ENCODE data around the gene TSC22D1. TPM values are rescaled to one million over a fixed set of nuclear protein-coding genes. Genes with fewer than 3 reads are reported as not detected.

The TSC22D1 gene
- polyA plus RNA-seq, 4 donors = 51.6 to 179 (median 86.9) TPM

DNA sequence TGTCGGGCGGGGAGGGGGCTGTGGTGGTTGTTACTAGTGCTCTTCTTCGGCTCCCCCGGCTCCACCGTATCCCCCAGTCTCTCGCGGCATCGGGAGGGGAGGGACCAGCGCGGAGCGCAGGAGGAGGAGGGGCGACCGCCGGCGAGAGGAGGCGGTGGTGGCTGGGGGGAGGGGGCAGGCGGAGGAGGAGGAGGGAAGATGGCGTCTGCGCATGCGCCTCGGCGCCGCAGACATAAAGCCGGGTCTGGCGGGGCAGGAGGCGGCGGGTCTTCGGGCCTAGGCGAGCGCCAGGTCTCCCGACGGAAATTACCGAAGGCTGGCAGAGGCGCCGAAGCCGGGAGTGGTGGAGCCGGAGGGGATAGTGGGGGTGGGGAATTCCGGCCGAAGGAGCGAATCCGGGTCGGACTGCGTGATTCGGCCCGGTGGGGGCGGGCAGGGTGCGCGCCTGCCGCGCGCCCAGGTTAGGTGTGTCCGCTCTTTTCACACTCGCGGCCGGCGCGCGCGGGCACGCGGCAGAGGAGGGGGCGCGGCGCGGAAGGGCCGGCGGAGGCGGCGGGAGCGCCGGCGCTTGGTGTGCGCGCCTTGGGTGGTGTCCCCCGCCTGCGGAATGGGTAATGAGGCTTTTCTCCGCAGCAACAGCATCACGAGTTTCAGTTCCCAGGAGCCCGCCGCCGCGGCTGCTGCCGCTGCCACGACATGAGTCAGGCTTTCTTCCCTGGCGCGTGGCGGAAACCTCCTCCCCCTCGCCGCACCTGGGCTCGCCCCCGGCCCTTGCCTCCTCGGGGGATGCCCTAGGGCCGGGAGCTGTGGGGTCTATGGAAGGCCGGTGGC lies 1.3 kb upstream of the TSC22D1 start:
- Histone ChIP-seq H3K4me1 (ENCODE audit: control insufficient read depth in 3 of 3, insufficient read depth in 2 of 3, low read depth in 1 of 3, low read length in 2 of 3) (peaks cover 7 to 16% (median 12%) of the 10 kb centered on the region in 3 donors), H3K27ac (ENCODE audit: low read depth in 1 of 3, low read length in 2 of 3) (peak overlapping the region; percentile 92 to 100 (median 93)), H3K9me3 (ENCODE audit: control insufficient read depth in 2 of 2, insufficient read depth in 1 of 2, low read depth in 1 of 2, low read length in 1 of 2) (no peaks in the 10 kb centered on the region), H3K36me3 (ENCODE audit: control insufficient read depth in 3 of 3, insufficient read depth in 2 of 3, low read depth in 1 of 3, low read length in 3 of 3) (peaks cover 0 to 21% (median 0%) of the 10 kb centered on the region in 3 donors), H3K27me3 (ENCODE audit: control insufficient read depth in 3 of 3, insufficient read depth in 3 of 3, low read length in 3 of 3) (no peaks in the 10 kb centered on the region), H3K4me3 (ENCODE audit: low read depth in 1 of 3, low read length in 3 of 3) (peak overlapping the region; percentile 87 to 98 (median 89))
- DNase-seq (peak; percentile 94 to 99), FAIRE-seq (no peak)
- WGBS, 3 donors = 1% methylated on average over 59 to 94 of the region's 94 CpGs

DNA sequence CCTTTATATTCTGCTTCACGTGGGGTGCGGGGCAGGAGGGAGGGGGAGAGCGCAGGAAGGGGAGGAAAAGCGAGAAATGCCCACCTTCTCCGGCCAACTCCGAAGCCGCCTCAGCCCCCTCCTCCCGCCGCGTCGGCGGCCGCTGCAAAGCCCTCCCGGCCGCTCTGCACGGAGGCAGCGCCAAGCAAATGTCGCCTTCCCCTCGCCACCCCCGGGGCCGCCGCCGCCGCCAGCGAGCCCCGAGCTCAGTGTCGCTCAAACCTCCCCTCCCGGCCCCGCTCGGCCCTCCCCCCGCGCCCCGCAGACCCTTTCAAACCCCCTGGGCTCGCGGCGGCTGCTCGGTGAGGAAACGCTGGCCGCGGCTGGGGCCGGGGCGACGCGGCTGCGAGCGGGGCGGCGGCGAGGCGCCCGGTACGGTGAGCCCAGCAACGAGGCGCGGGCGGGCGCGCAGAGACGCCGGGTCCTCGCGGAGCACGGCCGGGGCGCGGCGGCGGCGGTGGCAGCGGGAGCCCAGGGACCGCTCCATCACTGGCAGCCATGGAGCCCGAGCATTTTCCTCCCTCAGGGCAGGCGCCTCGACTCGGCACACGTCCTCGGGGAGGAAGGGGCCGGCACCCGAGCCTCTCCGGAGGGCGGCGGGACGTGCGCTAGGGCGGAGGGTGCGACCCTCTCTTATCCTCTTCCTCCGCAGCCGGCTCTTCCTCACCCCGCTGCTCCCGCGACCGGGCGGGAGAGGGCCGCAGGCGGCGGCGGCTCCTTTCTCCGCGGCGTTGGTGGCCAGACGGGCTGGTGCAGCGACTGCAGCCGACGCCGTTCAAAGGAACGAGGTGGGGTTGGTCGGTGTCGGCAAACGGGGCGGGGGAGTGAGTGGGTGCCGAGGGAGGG lies 463 bp upstream of the TSC22D1 start:
- Histone ChIP-seq H3K27me3 (ENCODE audit: control insufficient read depth in 3 of 3, insufficient read depth in 3 of 3, low read length in 3 of 3) (no peaks in the 10 kb centered on the region), H3K36me3 (ENCODE audit: control insufficient read depth in 3 of 3, insufficient read depth in 2 of 3, low read depth in 1 of 3, low read length in 3 of 3) (peaks cover 0 to 21% (median 0%) of the 10 kb centered on the region in 3 donors), H3K4me3 (ENCODE audit: low read depth in 1 of 3, low read length in 3 of 3) (peak overlapping the region; percentile 87 to 98 (median 89)), H3K4me1 (ENCODE audit: control insufficient read depth in 3 of 3, insufficient read depth in 2 of 3, low read depth in 1 of 3, low read length in 2 of 3) (peaks cover 7 to 16% (median 12%) of the 10 kb centered on the region in 3 donors), H3K9me3 (ENCODE audit: control insufficient read depth in 2 of 2, insufficient read depth in 1 of 2, low read depth in 1 of 2, low read length in 1 of 2) (no peaks in the 10 kb centered on the region), H3K27ac (ENCODE audit: low read depth in 1 of 3, low read length in 2 of 3) (peak overlapping the region; percentile 91 to 100 (median 93))
- FAIRE-seq = no peak
- DNase-seq = peak in 1 of 2 donors; percentile 74
- WGBS, 3 donors = 0 to 1% (median 0%) methylated on average over 38 to 111 of the region's 111 CpGs

DNA sequence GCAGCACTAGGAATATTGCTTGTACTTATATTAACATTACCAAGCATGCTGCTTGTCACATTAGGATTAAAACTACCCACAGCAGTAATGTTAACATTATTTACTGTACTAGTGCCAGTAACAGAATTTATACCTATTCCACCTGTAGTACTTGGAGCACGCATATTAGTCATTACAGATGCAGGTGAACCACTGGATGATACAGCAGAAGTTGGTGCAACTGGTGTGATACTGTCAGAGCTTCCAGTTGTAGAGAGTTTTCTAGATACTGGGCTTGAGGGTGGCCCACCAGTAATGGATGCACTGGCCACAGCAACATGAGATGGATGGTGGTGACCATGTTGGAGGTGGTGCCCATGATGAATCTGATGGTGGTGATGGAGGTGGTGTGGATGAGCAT lies 1.1 kb downstream of the TSC22D1 start:
- H3K27ac ChIP-seq (ENCODE audit: low read depth in 1 of 3, low read length in 2 of 3) = peak overlapping the region in 2 of 3 donors; percentile 90 to 93
- FAIRE-seq = no peak
- no peak for DNase-seq

DNA sequence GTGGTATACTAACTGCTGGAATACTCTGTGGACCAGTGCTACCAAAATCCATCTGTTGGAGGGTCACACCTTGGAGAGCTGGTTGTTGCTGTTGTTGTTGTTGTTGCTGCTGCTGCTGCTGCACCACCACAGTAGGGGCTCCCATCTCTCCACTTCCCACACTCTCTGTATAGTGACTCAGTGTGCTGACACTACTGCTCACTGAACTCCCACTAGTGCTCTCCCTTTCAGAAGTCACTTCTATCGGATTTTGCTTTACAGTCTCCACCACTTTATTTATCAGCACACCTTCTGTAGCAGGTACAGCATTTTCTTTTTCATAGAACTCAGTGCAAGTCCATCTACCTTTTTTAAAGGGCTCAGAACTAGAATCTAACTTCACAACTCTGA lies 1.7 kb downstream of the TSC22D1 start:
- Histone ChIP-seq H3K4me1 (ENCODE audit: control insufficient read depth in 3 of 3, insufficient read depth in 2 of 3, low read depth in 1 of 3, low read length in 2 of 3) (peaks cover 7 to 16% (median 12%) of the 10 kb centered on the region in 3 donors), H3K27me3 (ENCODE audit: control insufficient read depth in 3 of 3, insufficient read depth in 3 of 3, low read length in 3 of 3) (no peaks in the 10 kb centered on the region), H3K36me3 (ENCODE audit: control insufficient read depth in 3 of 3, insufficient read depth in 2 of 3, low read depth in 1 of 3, low read length in 3 of 3) (peaks cover 0 to 24% (median 0%) of the 10 kb centered on the region in 3 donors), H3K9me3 (ENCODE audit: control insufficient read depth in 2 of 2, insufficient read depth in 1 of 2, low read depth in 1 of 2, low read length in 1 of 2) (no peaks in the 10 kb centered on the region), H3K4me3 (ENCODE audit: low read depth in 1 of 3, low read length in 3 of 3) (peak overlapping the region in 2 of 3 donors; percentile 17 to 98), H3K27ac (ENCODE audit: low read depth in 1 of 3, low read length in 2 of 3) (peak overlapping the region in 1 of 3 donors; percentile 90)
- 8 to 51% (median 38%) methylated on average over 1 of the region's 1 CpG for WGBS, 3 donors
- DNase-seq (no peak), FAIRE-seq (no peak)

More for the DNA sequence above, 1.1 kb downstream of the TSC22D1 start:
- peaks cover 0 to 24% (median 0%) of the 10 kb centered on the region in 3 donors for H3K36me3 ChIP-seq (ENCODE audit: control insufficient read depth in 3 of 3, insufficient read depth in 2 of 3, low read depth in 1 of 3, low read length in 3 of 3)
- no peaks in the 10 kb centered on the region for H3K9me3 ChIP-seq (ENCODE audit: control insufficient read depth in 2 of 2, insufficient read depth in 1 of 2, low read depth in 1 of 2, low read length in 1 of 2)
- H3K27me3 ChIP-seq (ENCODE audit: control insufficient read depth in 3 of 3, insufficient read depth in 3 of 3, low read length in 3 of 3) = no peaks in the 10 kb centered on the region
- WGBS, 3 donors = 58 to 80% (median 69%) methylated on average over 1 of the region's 1 CpG
- H3K4me1 ChIP-seq (ENCODE audit: control insufficient read depth in 3 of 3, insufficient read depth in 2 of 3, low read depth in 1 of 3, low read length in 2 of 3) = peaks cover 7 to 16% (median 12%) of the 10 kb centered on the region in 3 donors
- peak overlapping the region in 2 of 3 donors; percentile 89 to 98 for H3K4me3 ChIP-seq (ENCODE audit: low read depth in 1 of 3, low read length in 3 of 3)

DNA sequence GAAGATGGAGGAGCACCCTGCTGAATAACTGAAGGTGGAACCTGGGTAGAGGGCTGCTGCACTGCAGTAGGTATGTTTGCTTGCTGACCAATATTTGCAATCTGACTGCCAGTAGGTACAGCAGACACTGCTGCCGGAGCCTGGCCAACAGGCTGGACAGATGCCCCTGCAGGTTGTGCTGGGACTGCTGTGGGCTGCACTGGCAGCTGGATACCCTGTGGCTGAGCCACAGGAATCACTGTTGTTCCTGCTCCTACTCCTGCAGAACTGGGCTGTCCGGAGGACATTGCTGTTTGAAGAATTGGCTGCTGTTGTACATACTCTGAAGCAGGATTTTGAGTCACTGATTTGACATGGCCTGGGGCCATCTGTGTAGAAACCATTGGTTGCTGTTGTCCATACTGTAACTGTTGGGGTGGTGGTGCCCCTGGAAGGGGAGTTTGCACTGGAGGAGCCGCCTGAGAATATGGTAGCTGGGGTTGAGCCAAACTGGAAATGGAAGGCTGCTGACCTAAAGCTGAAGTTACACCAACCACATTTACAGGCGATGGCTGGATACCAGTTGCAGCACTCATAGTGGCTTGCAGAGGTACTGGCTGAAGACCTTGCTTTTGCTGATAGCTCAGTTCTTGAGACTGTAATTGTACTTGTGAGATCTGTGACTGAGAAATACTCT lies 2.2 kb downstream of the TSC22D1 start:
- Histone ChIP-seq H3K9me3 (ENCODE audit: control insufficient read depth in 2 of 2, insufficient read depth in 1 of 2, low read depth in 1 of 2, low read length in 1 of 2) (no peaks in the 10 kb centered on the region), H3K27me3 (ENCODE audit: control insufficient read depth in 3 of 3, insufficient read depth in 3 of 3, low read length in 3 of 3) (no peaks in the 10 kb centered on the region), H3K4me3 (ENCODE audit: low read depth in 1 of 3, low read length in 3 of 3) (peak overlapping the region in 2 of 3 donors; percentile 17 to 98), H3K4me1 (ENCODE audit: control insufficient read depth in 3 of 3, insufficient read depth in 2 of 3, low read depth in 1 of 3, low read length in 2 of 3) (peaks cover 7 to 16% (median 12%) of the 10 kb centered on the region in 3 donors), H3K36me3 (ENCODE audit: control insufficient read depth in 3 of 3, insufficient read depth in 2 of 3, low read depth in 1 of 3, low read length in 3 of 3) (peaks cover 0 to 24% (median 0%) of the 10 kb centered on the region in 3 donors), H3K27ac (ENCODE audit: low read depth in 1 of 3, low read length in 2 of 3) (peak overlapping the region in 1 of 3 donors; percentile 90)
- WGBS, 3 donors = 61 to 72% (median 71%) methylated on average over 4 of the region's 4 CpGs
- peak; percentile 46 to 71 for DNase-seq
- FAIRE-seq = no peak

DNA sequence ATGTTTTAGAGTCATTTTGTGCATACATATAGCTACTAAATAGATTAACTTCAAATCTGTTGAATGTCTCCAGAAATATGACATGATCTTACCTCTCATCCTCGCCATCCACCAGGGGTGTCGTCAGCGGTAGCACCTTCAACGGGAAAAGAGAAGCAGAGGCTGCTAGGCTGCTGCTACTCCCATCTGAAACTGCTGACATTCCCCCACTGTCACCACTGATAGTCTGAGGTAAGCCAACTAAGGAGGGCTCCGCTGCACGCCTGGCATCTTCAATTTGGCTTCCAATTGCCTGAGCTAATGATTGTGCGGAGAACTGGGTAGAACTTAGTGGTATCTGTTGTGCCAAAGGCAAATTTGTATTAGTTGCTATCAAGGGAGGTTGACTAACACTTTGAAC lies 3.1 kb downstream of the TSC22D1 start:
- no peak for FAIRE-seq
- Histone ChIP-seq H3K9me3 (ENCODE audit: control insufficient read depth in 2 of 2, insufficient read depth in 1 of 2, low read depth in 1 of 2, low read length in 1 of 2) (no peaks in the 10 kb centered on the region), H3K27me3 (ENCODE audit: control insufficient read depth in 3 of 3, insufficient read depth in 3 of 3, low read length in 3 of 3) (no peaks in the 10 kb centered on the region), H3K4me3 (ENCODE audit: low read depth in 1 of 3, low read length in 3 of 3) (peak overlapping the region in 1 of 3 donors; percentile 98), H3K4me1 (ENCODE audit: control insufficient read depth in 3 of 3, insufficient read depth in 2 of 3, low read depth in 1 of 3, low read length in 2 of 3) (peaks cover 7 to 12% (median 10%) of the 10 kb centered on the region in 3 donors), H3K36me3 (ENCODE audit: control insufficient read depth in 3 of 3, insufficient read depth in 2 of 3, low read depth in 1 of 3, low read length in 3 of 3) (peaks cover 0 to 24% (median 0%) of the 10 kb centered on the region in 3 donors), H3K27ac (ENCODE audit: low read depth in 1 of 3, low read length in 2 of 3) (peak overlapping the region in 1 of 3 donors; percentile 90)
- 75 to 94% (median 83%) methylated on average over 7 of the region's 7 CpGs for WGBS, 3 donors
- peak in 1 of 2 donors; percentile 53 for DNase-seq

DNA sequence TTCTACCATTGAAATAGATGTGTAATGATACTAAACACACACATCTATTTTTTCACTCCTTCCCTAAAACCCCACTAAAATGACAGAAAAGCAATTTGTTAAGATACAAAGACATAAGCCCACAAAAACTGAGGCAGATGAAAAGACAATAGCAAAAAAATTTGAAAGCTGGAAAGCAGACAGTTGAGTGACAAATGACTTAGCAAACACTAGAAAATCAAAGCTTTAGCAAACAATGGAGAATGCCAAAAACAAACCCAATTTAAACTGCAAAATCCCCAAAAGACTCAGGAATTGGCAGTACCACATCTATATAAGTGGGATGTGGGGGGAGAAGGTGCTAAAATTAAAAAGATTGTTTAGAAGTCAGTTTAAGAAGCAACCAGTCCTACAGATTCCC lies 9.5 kb downstream of the TSC22D1 start:
- no peak for FAIRE-seq
- Histone ChIP-seq H3K36me3 (ENCODE audit: control insufficient read depth in 3 of 3, insufficient read depth in 2 of 3, low read depth in 1 of 3, low read length in 3 of 3) (peaks cover 0 to 3% (median 0%) of the 10 kb centered on the region in 3 donors), H3K27ac (ENCODE audit: low read depth in 1 of 3, low read length in 2 of 3) (no peak overlapping the region), H3K27me3 (ENCODE audit: control insufficient read depth in 3 of 3, insufficient read depth in 3 of 3, low read length in 3 of 3) (no peaks in the 10 kb centered on the region), H3K9me3 (ENCODE audit: control insufficient read depth in 2 of 2, insufficient read depth in 1 of 2, low read depth in 1 of 2, low read length in 1 of 2) (no peaks in the 10 kb centered on the region), H3K4me1 (ENCODE audit: control insufficient read depth in 3 of 3, insufficient read depth in 2 of 3, low read depth in 1 of 3, low read length in 2 of 3) (peaks cover 2 to 17% (median 3%) of the 10 kb centered on the region in 3 donors), H3K4me3 (ENCODE audit: low read depth in 1 of 3, low read length in 3 of 3) (no peak overlapping the region)
- no peak for DNase-seq

Data from small intestine (tissue), 7 donors.